Fibroblast of lung (primary cell): ENCODE results near the gene RAP1GDS1. TPM values are rescaled to one million over a fixed set of nuclear protein-coding genes. Genes with fewer than 3 reads are reported as not detected.
A peak's percentile ranks its signal among the peaks of the same experiment; 100 is the strongest.

Source experiments
- DNase-seq, 2 donors: peaks; one replicate each; pipeline versions ENCODE4 v3.0.0 to v3.0.0-alpha.2; 2010; ENCODE audit warnings: low read depth in 2 of 2
- H2AFZ ChIP-seq: 2 replicates; pipeline ENCODE4 v1.5.1; 2012; ENCODE audit warnings: low read length, control low read depth, inconsistent platforms
- H3K27ac ChIP-seq: 2 replicates; pipeline ENCODE4 v1.5.1; 2011; ENCODE audit warnings: low read length, control low read depth; ENCODE audit not compliant: insufficient read depth
- H3K27me3 ChIP-seq: 2 replicates; pipeline ENCODE4 v1.5.1; 2011; ENCODE audit warnings: mild to moderate bottlenecking, low read length; ENCODE audit not compliant: control insufficient read depth, insufficient read depth
- H3K36me3 ChIP-seq: 2 replicates; pipeline ENCODE4 v1.5.1; 2011; ENCODE audit warnings: low read length; ENCODE audit not compliant: control insufficient read depth, insufficient read depth
- H3K4me1 ChIP-seq: 2 replicates; pipeline ENCODE4 v1.5.1; 2011; ENCODE audit warnings: low read length; ENCODE audit not compliant: control insufficient read depth, insufficient read depth; ENCODE audit errors: extremely low read depth
- H3K4me2 ChIP-seq: 2 replicates; pipeline ENCODE4 v1.5.1; 2011; ENCODE audit warnings: low read length, control low read depth; ENCODE audit not compliant: insufficient read depth; ENCODE audit errors: extremely low read depth
- H3K4me3 ChIP-seq, 4 experiments: fragments of 200-600 bp in 1 of 4; sonication (generic) in 1 of 4; replicated peaks in 1 of 4; 2 replicates each; pipeline ENCODE4 v1.5.1; 2011 to 2016; ENCODE audit warnings: low read length in 4 of 4, low read depth in 3 of 4, mild to moderate bottlenecking in 3 of 4, control low read depth in 2 of 4, inconsistent platforms in 1 of 4, mixed read lengths in 1 of 4; ENCODE audit not compliant: insufficient read depth in 1 of 4; ENCODE audit errors: control extremely low read depth in 1 of 4
- H3K79me2 ChIP-seq: 2 replicates; pipeline ENCODE4 v1.5.1; 2012; ENCODE audit warnings: mild to moderate bottlenecking, low read length, inconsistent platforms; ENCODE audit not compliant: control insufficient read depth, insufficient read depth
- H3K9ac ChIP-seq: 2 replicates; pipeline ENCODE4 v1.5.1; 2011; ENCODE audit warnings: mild to moderate bottlenecking, low read length, control low read depth; ENCODE audit not compliant: insufficient read depth
- H3K9me3 ChIP-seq: 2 replicates; pipeline ENCODE4 v1.5.1; 2012; ENCODE audit warnings: low read depth, low read length; ENCODE audit not compliant: control insufficient read depth, insufficient read depth
- H4K20me1 ChIP-seq: 2 replicates; pipeline ENCODE4 v1.5.1; 2011; ENCODE audit warnings: low read length; ENCODE audit not compliant: control insufficient read depth, insufficient read depth; ENCODE audit errors: extremely low read depth
- CTCF ChIP-seq, 2 donors: IDR thresholded peaks in 1 of 2; conservative IDR thresholded peaks in 1 of 2; 1 replicate in 1 of 2; 2 replicates in 1 of 2; pipeline ENCODE4 v1.5.1; 2011 to 2012; ENCODE audit warnings: low read length in 2 of 2, control low read depth in 1 of 2, inconsistent platforms in 1 of 2, low read depth in 1 of 2, mild to moderate bottlenecking in 1 of 2
- EZH2 ChIP-seq: IDR thresholded peaks from 2 replicates; pipeline ENCODE4 v1.5.1; 2012; ENCODE audit warnings: low read length, control low read depth, mild to moderate bottlenecking; ENCODE audit errors: missing control alignments
- polyA plus RNA-seq, 2 donors: library from polyadenylated mRNA; depleted of rRNA in 1 of 2; stranded (reverse) in 1 of 2; unstranded in 1 of 2; fragments of >200 nt; gene quantifications; 2 replicates each; pipeline ENCODE4 v1.2.1, GENCODE V29; 2011 to 2012; ENCODE audit warnings: missing spikeins in 1 of 2
- total RNA-seq: library from RNA; depleted of rRNA; stranded (reverse); fragments of >200 nt; gene quantifications from 2 replicates; pipeline ENCODE4 v1.2.1, GENCODE V29; 2014

Gene RAP1GDS1
- total and polyA plus RNA-seq, 2 donors (not counting 1 experiment from before 2014, with no cell fraction given), result 68.3 to 103 TPM

- no peak overlapping the region for H2AFZ ChIP-seq
- no peak overlapping the region for H3K4me3 ChIP-seq
- DNase-seq, result peak in 1 of 2 donors; percentile 16
- no peak overlapping the region for H3K4me2 ChIP-seq
- no peak overlapping the region for H3K9ac ChIP-seq
- H3K27ac ChIP-seq, result no peak overlapping the region
- H3K36me3 ChIP-seq, result no peaks in the 10 kb centered on the region
- H3K4me1 ChIP-seq, result peaks cover 8% of the 10 kb centered on the region
- no peaks in the 10 kb centered on the region for H3K9me3 ChIP-seq
- H3K79me2 ChIP-seq, result no peaks in the 10 kb centered on the region
- H3K27me3 ChIP-seq, result no peaks in the 10 kb centered on the region
- no peak for TF ChIP-seq CTCF (conservative IDR thresholded peaks at IDR 0.05 in 1 of 2, IDR thresholded peaks at IDR 0.05 in 1 of 2; ENCODE audit: low read depth in 1 of 2, low read length in 2 of 2)
- no peak for TF ChIP-seq EZH2
- no peaks in the 10 kb centered on the region for H4K20me1 ChIP-seq
These were observed 172.5 kb downstream of the RAP1GDS1 start for GRCh38 chr4:98433691-98434090.

- H3K79me2 ChIP-seq, result no peaks in the 10 kb centered on the region
- H3K9ac ChIP-seq, result no peak overlapping the region
- H3K9me3 ChIP-seq, result no peaks in the 10 kb centered on the region
- no peak overlapping the region for H3K4me2 ChIP-seq
- no peaks in the 10 kb centered on the region for H4K20me1 ChIP-seq
- H3K4me3 ChIP-seq, result no peak overlapping the region
- no peak for TF ChIP-seq CTCF (conservative IDR thresholded peaks at IDR 0.05 in 1 of 2, IDR thresholded peaks at IDR 0.05 in 1 of 2; ENCODE audit: low read depth in 1 of 2, low read length in 2 of 2)
- no peak for TF ChIP-seq EZH2
- H3K27me3 ChIP-seq, result no peaks in the 10 kb centered on the region
- H3K4me1 ChIP-seq, result peaks cover 6% of the 10 kb centered on the region
- no peak overlapping the region for H3K27ac ChIP-seq
- H3K36me3 ChIP-seq, result no peaks in the 10 kb centered on the region
- no peak overlapping the region for H2AFZ ChIP-seq
- no peak for DNase-seq
These were observed 173.6 kb downstream of the RAP1GDS1 start for GRCh38 chr4:98434816-98435215.

GRCh38 chr4:98444371-98444770, 183.2 kb downstream of the RAP1GDS1 start:
- no peaks in the 10 kb centered on the region for H3K4me1 ChIP-seq
- no peak overlapping the region for H3K4me3 ChIP-seq
- no peaks in the 10 kb centered on the region for H3K27me3 ChIP-seq
- no peak for TF ChIP-seq EZH2
- no peak for TF ChIP-seq CTCF (conservative IDR thresholded peaks at IDR 0.05 in 1 of 2, IDR thresholded peaks at IDR 0.05 in 1 of 2; ENCODE audit: low read depth in 1 of 2, low read length in 2 of 2)
- no peaks in the 10 kb centered on the region for H3K79me2 ChIP-seq
- no peaks in the 10 kb centered on the region for H3K9me3 ChIP-seq
- no peak overlapping the region for H3K9ac ChIP-seq
- no peak for DNase-seq
- no peak overlapping the region for H3K27ac ChIP-seq
- H4K20me1 ChIP-seq, result no peaks in the 10 kb centered on the region
- H3K36me3 ChIP-seq, result peaks cover 4% of the 10 kb centered on the region
- H3K4me2 ChIP-seq, result no peak overlapping the region
- no peak overlapping the region for H2AFZ ChIP-seq
